Measurements from ENCODE around the gene RPL9.

GRCh38 chr4:39504538-39504937, 45.8 kb upstream of the RPL9 start:
- TF ChIP-seq POLR2A (IDR thresholded peaks at IDR 0.05) (no peak), POLR2AphosphoS5 (IDR thresholded peaks at IDR 0.05) (no peak)
